NCI-H2081 (cell line): ENCODE data around the gene ITGB5.
"Not testable (repeated sequence)": the region's sequence is repeated elsewhere in the genome, so short reads cannot be mapped to it uniquely, and the experiment has no call there.

ENCODE experiments used
- DNase-seq, 2 experiments: peaks; one replicate each; lab custom pipeline; 2025; lab: John Stamatoyannopoulos, UW

Gene ITGB5

DNA sequence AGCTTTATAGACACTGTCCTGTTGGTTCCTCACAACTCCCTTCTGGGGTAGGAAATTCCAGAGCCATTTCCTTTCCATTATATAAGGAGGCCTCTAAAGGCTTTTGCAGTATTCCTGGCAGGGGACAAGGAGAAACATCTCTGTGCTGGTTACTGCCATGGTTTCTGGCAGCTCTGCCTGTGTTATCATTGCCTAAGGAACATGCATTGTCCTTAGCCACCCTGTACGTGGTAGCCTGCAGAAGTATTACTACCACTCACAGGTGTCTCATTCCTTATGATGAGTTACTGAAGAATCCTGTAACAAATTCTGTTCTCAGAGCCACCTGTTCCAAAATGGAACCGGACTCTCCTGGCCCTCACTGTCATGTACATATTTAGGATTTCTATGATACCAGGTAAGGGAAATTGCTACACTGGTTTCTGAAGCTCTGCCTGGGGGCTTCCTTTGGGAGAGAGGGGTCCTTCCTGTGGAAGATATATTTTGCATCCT is 98.9 kb downstream of the ITGB5 start:
- no peak for DNase-seq

DNA sequence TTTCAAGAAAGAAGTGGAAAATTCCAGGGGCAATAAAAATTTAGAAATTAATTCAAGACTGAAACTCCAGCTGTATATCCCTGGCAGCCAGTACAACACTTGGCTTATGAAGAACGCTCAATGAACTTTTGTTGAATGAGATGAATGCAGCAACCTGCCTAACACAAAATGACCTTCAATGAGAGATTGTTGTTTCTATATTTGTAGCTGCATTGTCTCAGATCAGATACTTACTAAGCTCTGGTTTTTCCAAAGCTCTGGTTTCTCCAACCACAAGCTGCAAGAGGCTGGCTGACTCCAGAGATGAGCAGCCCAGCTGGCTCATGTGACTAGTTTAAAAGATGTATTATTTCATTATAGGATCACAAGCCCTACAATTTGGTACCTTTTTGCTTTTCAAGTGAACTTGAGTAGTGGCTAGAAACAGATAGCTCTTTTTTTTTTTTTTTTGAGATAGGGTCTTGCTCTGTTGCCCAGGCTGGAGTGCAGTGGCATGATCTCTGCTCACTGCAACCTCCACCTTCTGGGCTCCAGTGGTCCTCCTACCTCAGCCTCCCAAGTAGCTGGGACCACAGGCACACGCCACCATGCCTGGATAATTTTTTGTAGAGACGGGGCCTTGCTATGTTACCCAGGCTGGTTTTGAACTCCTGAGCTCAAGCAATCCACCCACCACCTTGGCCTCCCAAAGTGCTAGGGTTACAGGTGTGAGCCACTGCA is 99.5 kb downstream of the ITGB5 start:
- no peak for DNase-seq

DNA sequence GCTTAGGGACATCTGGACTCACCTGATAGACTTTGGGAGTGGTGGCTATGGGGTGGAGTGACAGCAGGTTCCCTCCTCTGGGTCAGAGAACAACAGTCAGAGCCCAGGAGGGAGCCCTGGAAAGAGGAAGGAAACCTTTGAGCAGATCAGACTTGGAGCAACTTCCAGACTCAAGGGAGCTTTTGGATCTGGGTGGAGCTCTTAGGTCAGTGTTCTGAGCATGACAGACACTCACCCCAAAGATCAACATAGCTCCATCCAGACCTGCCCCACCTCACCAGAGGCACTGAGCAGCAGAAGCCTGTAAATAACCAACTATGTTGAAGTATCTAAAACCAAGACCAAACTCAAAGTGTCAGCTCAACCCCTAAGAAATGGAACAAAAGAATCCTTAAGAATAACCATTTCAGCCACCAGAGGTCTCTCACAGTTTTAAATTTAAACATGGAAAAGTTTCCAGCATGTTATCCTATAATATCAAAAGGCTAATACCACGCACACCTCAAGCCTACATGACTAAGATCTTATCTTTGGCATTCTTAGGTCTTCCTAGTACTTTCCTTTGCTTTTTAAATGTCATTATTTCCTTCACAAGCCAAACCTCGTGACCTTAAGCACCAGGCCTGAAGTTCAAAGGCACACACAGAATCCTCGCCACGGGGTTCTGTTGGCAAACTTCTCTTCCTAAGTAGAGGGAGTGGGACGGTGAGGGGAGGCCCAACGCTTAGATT is 100.5 kb downstream of the ITGB5 start:
- no peak for DNase-seq

DNA sequence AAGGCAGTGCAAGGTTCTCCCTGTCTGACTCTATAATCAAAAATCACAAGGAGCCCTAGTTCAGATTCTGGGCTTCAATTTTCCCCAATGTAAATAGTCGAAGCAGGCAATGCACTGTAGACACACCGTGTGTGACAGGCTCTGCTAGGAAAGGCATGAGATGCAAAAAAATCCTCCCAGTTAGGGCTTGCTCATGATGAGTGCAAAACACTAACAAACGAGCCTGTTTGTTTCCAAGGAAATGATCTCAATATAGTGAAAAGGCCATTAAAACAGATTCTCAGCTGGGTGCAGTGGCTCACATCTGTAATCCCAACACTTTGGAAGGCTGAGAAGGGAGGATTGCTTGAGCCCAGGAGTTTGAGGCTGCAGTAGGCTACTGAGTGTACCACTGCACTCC is 101.2 kb downstream of the ITGB5 start:
- DNase-seq: no peak

DNA sequence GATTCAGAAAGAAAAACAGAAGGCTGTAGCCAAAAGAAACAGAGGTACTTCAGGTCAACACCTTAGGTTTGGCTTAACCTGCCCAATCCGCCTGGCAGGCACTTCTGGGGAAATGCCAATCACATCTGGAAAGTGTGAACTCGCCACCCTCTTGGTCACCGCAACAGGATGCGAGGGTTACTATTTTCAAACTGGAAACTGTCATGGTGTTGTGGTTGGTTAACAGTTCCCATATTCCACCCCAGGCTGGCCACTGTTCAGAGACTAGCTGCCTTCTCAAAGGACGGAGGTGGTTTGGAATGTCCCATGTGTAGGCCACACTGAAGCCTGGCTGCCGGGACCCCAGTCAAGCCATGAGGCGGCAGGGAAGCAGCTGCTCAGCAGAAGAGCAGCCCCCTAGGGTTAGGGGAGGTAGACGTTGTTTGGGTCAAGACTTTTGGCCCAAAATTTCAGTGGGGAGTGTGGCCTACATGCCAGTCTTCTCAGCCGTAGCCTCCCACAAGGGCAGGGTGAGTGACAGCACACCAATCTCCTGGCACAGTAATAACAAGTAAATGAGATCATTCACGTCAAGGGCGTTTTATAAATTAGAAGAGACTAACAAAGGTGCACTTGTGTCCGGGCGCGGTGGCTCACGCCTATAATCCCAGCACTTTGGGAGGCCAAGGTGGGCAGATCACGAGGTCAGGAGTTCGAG is 102.3 kb downstream of the ITGB5 start:
- DNase-seq: no peak

DNA sequence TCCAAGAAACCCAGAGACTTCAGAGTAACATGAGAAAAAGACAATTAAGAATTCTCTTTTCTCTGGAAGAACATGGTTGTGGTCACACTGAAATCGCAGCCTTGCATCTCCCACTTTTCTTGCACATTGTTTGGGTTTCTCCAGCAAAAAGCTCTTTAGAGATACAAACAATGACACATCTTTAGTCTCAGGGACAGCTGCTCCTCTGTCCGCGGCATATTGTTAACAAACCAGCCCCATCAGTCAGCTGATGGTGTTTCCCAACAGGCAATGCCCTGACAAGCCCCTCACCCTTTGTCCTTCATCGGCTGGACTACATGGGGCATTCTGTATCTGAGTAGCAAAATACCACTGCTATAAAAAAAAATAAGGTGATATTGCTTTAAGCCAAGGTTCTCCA is 103.5 kb downstream of the ITGB5 start:
- no peak for DNase-seq

DNA sequence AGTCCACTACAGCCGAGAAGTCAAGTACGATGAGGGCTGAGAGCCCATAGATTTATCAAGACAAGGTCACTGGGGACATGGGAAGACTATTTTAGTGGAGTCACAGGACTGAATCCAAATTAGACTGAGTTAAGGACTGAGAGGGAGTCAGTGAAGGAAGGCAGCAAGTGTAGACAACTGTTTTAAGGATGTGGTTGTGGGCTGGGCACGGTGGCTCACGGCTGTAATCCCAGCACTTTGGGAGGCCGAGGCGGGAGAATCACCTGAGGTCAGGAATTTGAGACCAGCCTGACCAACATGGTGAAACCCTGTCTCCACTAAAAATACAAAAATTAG is 104.8 kb downstream of the ITGB5 start:
- not testable (repeated sequence) for DNase-seq

DNA sequence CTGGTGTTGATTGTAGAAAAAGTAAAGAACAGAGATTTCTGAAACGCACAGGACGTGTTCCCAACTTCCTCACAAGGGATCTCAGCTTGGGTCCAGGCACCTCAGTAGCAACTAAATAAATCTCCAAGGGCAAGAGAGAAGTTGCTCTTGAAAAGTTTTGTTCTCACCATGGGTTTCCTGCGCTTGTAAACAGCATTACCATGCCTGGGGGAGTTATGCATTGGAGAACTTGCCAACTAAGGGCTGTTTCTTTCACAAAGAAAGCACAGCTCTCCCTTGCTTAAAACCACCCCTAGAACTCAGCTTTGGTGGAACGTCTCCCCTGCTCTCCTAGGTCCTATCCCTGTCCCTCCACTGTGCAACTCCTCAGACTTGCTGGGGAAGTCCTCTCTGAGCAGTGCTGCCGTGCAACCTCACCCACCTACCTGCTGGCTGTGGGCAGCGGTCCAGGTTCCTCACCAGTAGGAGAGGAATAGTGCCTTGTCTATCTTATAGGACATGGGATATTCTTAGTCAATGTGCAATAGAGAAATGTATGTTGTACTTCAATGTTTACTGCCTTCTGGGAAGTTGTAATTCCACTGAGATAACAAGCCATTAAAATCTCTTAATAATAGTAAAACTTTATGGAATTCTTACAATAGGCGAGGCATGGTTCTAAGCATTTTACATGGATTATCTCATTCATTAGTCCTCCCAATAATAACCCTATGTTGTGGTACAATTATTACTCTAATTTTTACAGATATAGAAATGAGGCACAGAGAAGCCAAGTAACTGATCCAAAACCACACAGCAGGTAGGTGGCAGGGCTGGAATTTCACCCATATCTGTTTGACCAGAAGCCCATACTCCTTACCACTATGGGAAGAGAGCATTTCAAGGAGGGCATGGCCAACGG is 105.4 kb downstream of the ITGB5 start:
- DNase-seq: no peak

DNA sequence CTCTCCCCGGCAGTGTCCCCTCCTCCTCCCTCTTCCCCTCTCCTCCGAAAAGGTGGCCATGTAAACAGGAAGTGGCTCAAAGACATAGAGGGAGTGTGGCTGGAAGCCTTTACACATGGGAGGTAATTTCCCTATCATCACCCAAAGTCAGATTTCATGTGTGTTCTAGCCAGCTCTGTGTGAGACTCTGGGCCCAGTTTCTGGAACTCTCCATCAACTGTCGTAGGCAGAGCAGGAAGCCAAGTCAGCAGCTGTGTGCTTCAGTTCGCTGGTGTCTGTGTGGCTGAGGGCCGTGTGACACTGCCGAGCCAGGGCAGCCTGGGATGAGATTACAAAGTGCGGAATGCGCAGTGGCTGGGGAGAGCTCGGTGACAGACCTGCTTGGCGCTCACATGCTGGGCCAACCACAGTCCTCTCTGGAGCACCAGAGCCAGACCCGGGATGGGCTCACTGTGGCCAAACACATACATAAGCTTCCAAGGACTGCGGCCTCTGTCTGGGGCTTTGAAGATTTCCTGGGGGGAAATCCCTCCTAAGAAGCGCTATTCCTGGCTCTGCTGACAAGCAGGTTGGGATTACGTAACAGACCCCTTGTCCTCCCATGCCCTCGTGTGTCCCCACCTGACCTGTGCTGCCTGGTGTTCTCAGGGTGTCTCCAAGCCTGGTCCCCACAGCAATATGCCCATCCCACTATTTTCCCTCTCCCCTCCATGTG is 106.2 kb downstream of the ITGB5 start:
- DNase-seq: no peak

DNA sequence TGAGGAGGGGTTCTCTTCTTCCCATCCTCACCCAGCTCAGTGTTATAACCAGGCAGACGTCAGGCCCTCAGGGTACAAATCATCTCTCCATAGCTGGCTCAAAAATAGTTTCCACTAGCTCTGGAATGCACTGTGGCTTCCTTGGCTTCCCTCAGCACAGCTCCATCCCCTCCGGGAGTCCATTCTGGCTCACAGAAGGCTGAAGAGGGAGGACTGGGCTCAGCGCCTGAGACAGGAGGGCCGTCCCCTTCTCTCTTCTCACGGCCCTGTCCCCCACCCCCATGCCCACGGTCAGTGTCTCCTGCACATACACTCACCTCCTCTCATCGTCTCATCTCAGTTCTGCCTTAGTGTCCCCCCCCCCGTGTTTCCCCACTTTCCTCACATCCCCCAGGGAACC is 106.8 kb downstream of the ITGB5 start:
- no peak for DNase-seq

DNA sequence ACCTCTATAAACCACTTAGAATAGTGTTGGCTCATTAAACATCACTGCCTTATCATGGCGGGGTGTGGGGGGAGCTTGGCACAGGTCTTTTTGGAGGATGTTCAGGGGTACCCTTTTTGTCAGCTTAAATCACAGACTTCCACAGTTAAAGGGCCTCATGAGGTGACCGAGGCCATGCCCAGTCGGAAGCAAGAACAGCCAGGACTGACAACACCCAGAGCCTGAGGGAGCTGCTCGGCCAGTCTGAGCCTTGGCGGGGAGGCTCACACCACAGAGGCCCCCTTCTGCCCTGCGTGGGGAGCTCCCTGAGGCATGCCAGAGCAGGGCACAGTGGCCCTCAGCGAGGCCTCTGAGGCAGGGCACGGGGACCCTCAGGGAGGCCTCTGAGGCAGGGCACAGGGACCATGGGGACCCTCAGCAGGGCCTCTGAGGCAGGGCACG is 107.4 kb downstream of the ITGB5 start:
- DNase-seq: no peak

DNA sequence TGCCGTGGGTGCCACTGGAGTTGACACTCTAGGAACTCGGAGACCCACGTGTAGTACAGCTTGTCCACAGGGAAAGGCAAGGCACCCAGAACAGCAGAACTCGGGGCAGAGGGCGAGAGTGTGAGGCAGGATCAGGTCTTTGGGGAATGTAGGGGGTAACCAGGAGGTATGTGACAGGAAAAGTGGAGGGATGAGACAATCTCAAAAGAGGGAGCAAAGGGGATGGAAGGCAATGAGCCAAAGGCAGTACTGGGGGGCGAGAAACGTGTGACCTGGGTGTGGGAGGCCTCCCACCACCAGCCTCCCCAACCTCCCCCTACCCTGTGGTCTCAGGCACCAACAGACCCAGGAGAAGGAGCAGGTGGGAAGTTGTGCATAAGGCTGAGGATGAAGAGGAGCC is 108.0 kb downstream of the ITGB5 start:
- DNase-seq: no peak

DNA sequence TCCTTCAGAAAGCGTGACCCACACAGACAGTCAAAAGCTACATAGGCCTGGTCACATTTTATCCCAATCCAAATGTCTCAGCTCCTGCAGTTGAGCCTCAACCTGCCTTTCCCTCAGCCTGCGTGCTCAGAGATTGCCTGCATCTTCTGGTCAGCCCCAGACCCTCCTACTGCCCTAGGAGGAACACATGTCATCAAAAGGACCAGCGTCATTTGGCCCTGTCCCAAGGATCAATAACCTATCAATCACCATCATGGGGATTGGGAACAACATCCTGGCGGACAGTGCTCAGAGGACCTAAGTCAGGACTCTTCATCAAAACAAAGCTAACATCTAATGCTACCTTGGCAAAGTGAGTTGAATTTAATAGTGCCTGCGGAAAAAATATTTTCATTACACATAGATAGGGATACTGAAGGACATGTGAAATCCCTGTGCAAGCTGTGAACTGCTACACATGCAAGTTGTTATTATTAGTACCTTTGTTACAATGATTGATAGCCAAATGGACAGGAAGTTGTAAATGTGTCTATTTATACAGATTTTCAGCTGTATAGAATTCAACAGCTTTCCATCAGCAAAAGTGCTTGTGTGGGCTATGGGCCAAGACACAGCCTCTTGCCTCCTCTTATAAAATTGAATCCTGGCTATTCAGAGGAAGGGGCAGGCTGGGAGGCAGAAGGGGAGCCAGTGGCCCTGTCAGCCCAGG is 109.2 kb downstream of the ITGB5 start:
- peak; percentile 21 to 81 for DNase-seq

DNA sequence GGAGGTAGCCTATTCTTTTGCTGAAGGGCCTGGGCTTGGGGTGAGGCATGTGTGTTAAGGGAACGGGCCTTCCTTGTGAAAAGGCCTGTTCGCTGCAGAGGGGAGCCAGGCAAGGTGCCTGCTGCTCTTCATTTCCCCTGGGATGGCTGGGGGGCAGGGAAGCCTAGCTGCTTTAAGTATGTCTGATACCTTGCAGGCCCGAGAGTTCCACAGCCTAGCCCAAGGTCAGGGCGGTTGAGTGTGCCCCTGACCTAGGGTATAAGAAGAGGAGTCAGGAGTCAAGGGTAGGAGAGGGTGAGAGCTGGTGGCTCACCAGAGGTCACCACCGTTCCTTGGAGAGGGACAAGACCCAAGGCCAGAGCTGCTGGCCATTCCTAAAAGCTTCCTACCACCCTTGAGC is 110.3 kb downstream of the ITGB5 start:
- no peak for DNase-seq

DNA sequence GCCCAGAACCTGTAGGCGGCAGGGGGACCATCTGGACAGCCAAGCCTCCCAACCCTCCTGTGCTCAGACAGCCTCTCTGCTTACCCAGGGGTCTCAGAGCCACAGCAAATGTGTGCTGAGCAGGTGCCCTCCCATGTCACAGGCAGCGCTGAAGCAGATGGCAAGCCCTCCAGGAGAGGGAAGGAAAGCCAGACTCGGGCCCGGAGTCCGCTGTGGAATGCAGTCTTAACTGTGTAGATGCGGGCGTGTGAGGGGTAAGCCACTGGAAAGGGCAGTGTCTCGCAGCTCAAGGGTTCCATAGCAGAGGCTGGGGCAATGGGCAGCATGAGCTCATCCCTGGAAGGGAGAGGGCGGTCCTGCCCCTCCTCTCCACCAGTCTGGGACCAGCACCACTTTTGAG is 111.3 kb downstream of the ITGB5 start:
- DNase-seq: no peak

DNA sequence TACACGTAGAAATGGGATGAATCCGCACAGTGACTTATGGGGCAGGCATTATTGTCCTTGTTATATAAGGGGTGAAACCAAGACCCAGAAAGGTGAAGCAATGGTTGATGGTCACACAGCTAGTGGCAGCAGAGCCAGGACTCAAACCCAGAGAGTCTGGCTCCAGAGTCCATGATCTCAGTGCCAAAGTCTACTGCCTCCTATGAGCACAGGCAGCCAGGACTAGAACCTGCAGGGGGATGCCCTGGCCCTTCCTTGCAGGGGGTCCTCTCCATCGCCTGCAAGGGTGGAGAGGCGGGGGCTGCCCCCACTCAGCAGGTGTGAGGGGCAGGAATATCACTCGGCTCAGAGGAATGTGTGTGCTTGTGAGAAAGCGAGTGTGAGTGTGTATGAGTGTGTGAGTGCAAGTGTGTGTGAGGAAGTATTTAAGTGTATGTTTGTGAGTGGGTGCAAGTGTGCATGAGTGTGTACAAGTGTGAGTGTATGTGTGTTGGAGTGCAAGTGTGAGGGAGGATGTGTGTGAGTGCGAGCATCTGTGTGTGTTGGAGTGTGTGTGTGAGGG is 112.2 kb downstream of the ITGB5 start:
- DNase-seq: no peak

DNA sequence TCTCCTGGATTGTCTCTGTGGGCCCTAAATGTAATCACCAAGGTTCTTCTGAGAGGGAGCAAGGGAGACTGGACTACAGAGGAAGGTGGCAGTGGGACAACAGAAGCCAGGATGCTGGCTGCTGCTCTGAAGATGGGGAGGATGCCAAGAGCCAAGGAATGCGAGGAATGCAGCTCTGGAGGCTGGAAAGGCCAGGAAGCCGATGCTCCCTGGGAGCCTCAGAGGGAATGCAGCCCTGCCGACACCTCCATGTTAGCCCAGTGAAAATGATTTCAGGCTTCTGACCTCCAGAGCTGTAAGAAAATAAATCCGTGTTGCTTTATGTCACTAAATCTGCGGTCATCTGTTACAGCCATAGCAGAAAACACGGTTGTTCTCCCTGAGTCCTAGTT is 112.8 kb downstream of the ITGB5 start:
- DNase-seq: no peak

DNA sequence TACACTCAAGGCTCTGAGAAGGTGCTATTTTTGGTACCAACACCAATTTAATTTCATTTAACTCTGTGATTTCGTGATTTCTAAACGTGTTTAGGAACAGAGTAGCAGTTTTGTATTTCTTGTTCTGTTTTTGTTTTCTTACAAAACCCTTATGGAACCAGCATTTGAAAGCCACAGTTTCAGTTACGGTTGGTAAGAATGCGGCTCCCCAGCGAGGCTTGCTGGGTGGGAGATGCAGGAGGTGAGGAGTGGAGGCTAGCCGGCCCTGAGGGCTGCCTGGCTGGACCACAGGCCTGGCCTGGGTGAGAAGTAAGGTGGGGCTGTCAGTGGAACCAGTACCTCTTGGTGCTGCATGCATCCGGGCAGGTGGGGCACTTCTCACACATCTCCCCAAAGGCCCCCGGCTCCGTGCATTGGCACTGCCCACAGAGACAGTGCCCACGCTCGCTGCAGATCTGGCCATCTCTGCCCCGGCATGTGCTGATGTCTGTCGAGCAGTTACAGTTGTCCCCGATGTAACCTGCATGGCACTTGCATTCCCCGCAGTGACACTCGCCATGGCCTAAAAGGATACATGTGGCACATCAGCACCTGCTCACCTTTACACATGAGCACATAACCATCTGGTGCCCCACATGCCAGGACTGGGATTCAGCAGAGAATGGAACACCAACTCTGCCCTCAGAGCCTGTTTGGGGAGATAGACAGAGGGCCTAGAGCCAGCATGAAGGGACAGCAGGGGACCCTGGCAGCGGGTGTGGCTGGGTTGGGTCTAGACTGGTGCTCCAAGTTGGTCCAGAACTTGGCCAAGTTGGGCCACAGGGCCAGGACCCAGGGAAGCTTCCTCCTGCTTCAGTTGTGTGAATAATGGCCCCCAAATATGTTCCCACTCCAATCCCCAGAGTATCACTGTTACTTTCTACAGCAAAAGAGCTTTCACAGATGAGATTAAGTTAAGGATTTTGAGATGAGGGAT is 113.5 kb downstream of the ITGB5 start:
- DNase-seq: no peak
